ENCODE results near the gene CCDC93. TPM values are rescaled to one million over a fixed set of nuclear protein-coding genes. Genes with fewer than 3 reads are reported as not detected.
"Not testable (repeated sequence)": the region's sequence is repeated elsewhere in the genome, so short reads cannot be mapped to it uniquely, and the experiment has no call there.

The CCDC93 gene
- total RNA-seq, 1 experiment from 2014 or later, result 9.0 TPM

- Histone ChIP-seq H3K4me3 (ENCODE audit: insufficient read depth, low read depth, low read length) (no peak overlapping the region), H3K27me3 (ENCODE audit: control insufficient read depth, insufficient read depth, low read length) (no peaks in the 10 kb centered on the region), H3K36me3 (replicated peaks; ENCODE audit: control insufficient read depth, insufficient read depth, low read length) (peaks cover 16% of the 10 kb centered on the region)
- no peak for DNase-seq
Observed at GRCh38 chr2:117941693-117942092, 72.2 kb downstream of the CCDC93 start.

- no peaks in the 10 kb centered on the region for H3K27me3 ChIP-seq (ENCODE audit: control insufficient read depth, insufficient read depth, low read length)
- no peak for DNase-seq
- no peak overlapping the region for H3K4me3 ChIP-seq (ENCODE audit: insufficient read depth, low read depth, low read length)
- H3K36me3 ChIP-seq (replicated peaks; ENCODE audit: control insufficient read depth, insufficient read depth, low read length), result peaks cover 15% of the 10 kb centered on the region
Observed at GRCh38 chr2:117940436-117940835, 73.4 kb downstream of the CCDC93 start.

- DNase-seq, result no peak
- Histone ChIP-seq H3K27me3 (ENCODE audit: control insufficient read depth, insufficient read depth, low read length) (no peaks in the 10 kb centered on the region), H3K4me3 (ENCODE audit: insufficient read depth, low read depth, low read length) (no peak overlapping the region), H3K36me3 (replicated peaks; ENCODE audit: control insufficient read depth, insufficient read depth, low read length) (peaks cover 22% of the 10 kb centered on the region)
Observed at GRCh38 chr2:117938611-117939010, 75.3 kb downstream of the CCDC93 start.

GRCh38 chr2:117936871-117937428, 76.9 kb downstream of the CCDC93 start:
- Histone ChIP-seq H3K27me3 (ENCODE audit: control insufficient read depth, insufficient read depth, low read length) (no peaks in the 10 kb centered on the region), H3K4me3 (ENCODE audit: insufficient read depth, low read depth, low read length) (no peak overlapping the region), H3K36me3 (replicated peaks; ENCODE audit: control insufficient read depth, insufficient read depth, low read length) (peaks cover 22% of the 10 kb centered on the region)
- DNase-seq, result no peak

GRCh38 chr2:117935954-117936353, 77.9 kb downstream of the CCDC93 start:
- H3K36me3 ChIP-seq (replicated peaks; ENCODE audit: control insufficient read depth, insufficient read depth, low read length), result peaks cover 22% of the 10 kb centered on the region
- DNase-seq, result no peak
- no peak overlapping the region for H3K4me3 ChIP-seq (ENCODE audit: insufficient read depth, low read depth, low read length)
- no peaks in the 10 kb centered on the region for H3K27me3 ChIP-seq (ENCODE audit: control insufficient read depth, insufficient read depth, low read length)

GRCh38 chr2:117935456-117935855, 78.4 kb downstream of the CCDC93 start:
- H3K4me3 ChIP-seq (ENCODE audit: insufficient read depth, low read depth, low read length), result no peak overlapping the region
- H3K27me3 ChIP-seq (ENCODE audit: control insufficient read depth, insufficient read depth, low read length), result no peaks in the 10 kb centered on the region
- peaks cover 22% of the 10 kb centered on the region for H3K36me3 ChIP-seq (replicated peaks; ENCODE audit: control insufficient read depth, insufficient read depth, low read length)
- no peak for DNase-seq

GRCh38 chr2:117933884-117934354, 80.0 kb downstream of the CCDC93 start:
- Histone ChIP-seq H3K27me3 (ENCODE audit: control insufficient read depth, insufficient read depth, low read length) (no peaks in the 10 kb centered on the region), H3K4me3 (ENCODE audit: insufficient read depth, low read depth, low read length) (no peak overlapping the region), H3K36me3 (replicated peaks; ENCODE audit: control insufficient read depth, insufficient read depth, low read length) (peaks cover 18% of the 10 kb centered on the region)
- no peak for DNase-seq

GRCh38 chr2:117931978-117932377, 81.9 kb downstream of the CCDC93 start:
- H3K4me3 ChIP-seq (ENCODE audit: insufficient read depth, low read depth, low read length), result no peak overlapping the region
- H3K36me3 ChIP-seq (replicated peaks; ENCODE audit: control insufficient read depth, insufficient read depth, low read length), result peaks cover 18% of the 10 kb centered on the region
- DNase-seq, result no peak
- no peaks in the 10 kb centered on the region for H3K27me3 ChIP-seq (ENCODE audit: control insufficient read depth, insufficient read depth, low read length)

- Histone ChIP-seq H3K36me3 (replicated peaks; ENCODE audit: control insufficient read depth, insufficient read depth, low read length) (peaks cover 17% of the 10 kb centered on the region), H3K27me3 (ENCODE audit: control insufficient read depth, insufficient read depth, low read length) (no peaks in the 10 kb centered on the region), H3K4me3 (ENCODE audit: insufficient read depth, low read depth, low read length) (no peak overlapping the region)
- no peak for DNase-seq
Observed at GRCh38 chr2:117931266-117931665, 82.6 kb downstream of the CCDC93 start.

- Histone ChIP-seq H3K27me3 (ENCODE audit: control insufficient read depth, insufficient read depth, low read length) (no peaks in the 10 kb centered on the region), H3K4me3 (ENCODE audit: insufficient read depth, low read depth, low read length) (no peak overlapping the region), H3K36me3 (replicated peaks; ENCODE audit: control insufficient read depth, insufficient read depth, low read length) (peaks cover 14% of the 10 kb centered on the region)
- no peak for DNase-seq
Observed at GRCh38 chr2:117930775-117931174, 83.1 kb downstream of the CCDC93 start.

GRCh38 chr2:117923471-117923870, 90.4 kb downstream of the CCDC93 start:
- H3K4me3 ChIP-seq (ENCODE audit: insufficient read depth, low read depth, low read length); DNase-seq; H3K27me3 ChIP-seq (ENCODE audit: control insufficient read depth, insufficient read depth, low read length): not testable (repeated sequence)
- H3K36me3 ChIP-seq (replicated peaks; ENCODE audit: control insufficient read depth, insufficient read depth, low read length), result peaks cover 11% of the 10 kb centered on the region

GRCh38 chr2:117921520-117921919, 92.3 kb downstream of the CCDC93 start:
- DNase-seq, result no peak
- no peaks in the 10 kb centered on the region for H3K27me3 ChIP-seq (ENCODE audit: control insufficient read depth, insufficient read depth, low read length)
- peaks cover 15% of the 10 kb centered on the region for H3K36me3 ChIP-seq (replicated peaks; ENCODE audit: control insufficient read depth, insufficient read depth, low read length)
- H3K4me3 ChIP-seq (ENCODE audit: insufficient read depth, low read depth, low read length), result no peak overlapping the region

GRCh38 chr2:117918608-117919007, 95.3 kb downstream of the CCDC93 start:
- Histone ChIP-seq H3K36me3 (replicated peaks; ENCODE audit: control insufficient read depth, insufficient read depth, low read length) (peaks cover 15% of the 10 kb centered on the region), H3K4me3 (ENCODE audit: insufficient read depth, low read depth, low read length) (no peak overlapping the region), H3K27me3 (ENCODE audit: control insufficient read depth, insufficient read depth, low read length) (no peaks in the 10 kb centered on the region)
- no peak for DNase-seq

GRCh38 chr2:117917223-117917917, 96.5 kb downstream of the CCDC93 start:
- Histone ChIP-seq H3K27me3 (ENCODE audit: control insufficient read depth, insufficient read depth, low read length) (no peaks in the 10 kb centered on the region), H3K36me3 (replicated peaks; ENCODE audit: control insufficient read depth, insufficient read depth, low read length) (peaks cover 12% of the 10 kb centered on the region), H3K4me3 (ENCODE audit: insufficient read depth, low read depth, low read length) (no peak overlapping the region)
- peak; percentile 42 for DNase-seq

- no peaks in the 10 kb centered on the region for H3K27me3 ChIP-seq (ENCODE audit: control insufficient read depth, insufficient read depth, low read length)
- no peak overlapping the region for H3K4me3 ChIP-seq (ENCODE audit: insufficient read depth, low read depth, low read length)
- H3K36me3 ChIP-seq (replicated peaks; ENCODE audit: control insufficient read depth, insufficient read depth, low read length), result no peaks in the 10 kb centered on the region
- DNase-seq, result no peak
Observed at GRCh38 chr2:117902933-117903332, 110.9 kb downstream of the CCDC93 start.
